HG02642 (cell line): ENCODE measurements around the gene CHST10.
"Not testable (repeated sequence)": the region's sequence is repeated elsewhere in the genome, so short reads cannot be mapped to it uniquely, and the experiment has no call there.

ENCODE experiments used
- ATAC-seq: cut with Tn5 transposase; IDR thresholded peaks from one replicate; pipeline ENCODE4 v1.9.1; 2021; ENCODE audit warnings: mild to moderate bottlenecking; ENCODE audit not compliant: unreplicated experiment, poor library complexity

The CHST10 gene

DNA sequence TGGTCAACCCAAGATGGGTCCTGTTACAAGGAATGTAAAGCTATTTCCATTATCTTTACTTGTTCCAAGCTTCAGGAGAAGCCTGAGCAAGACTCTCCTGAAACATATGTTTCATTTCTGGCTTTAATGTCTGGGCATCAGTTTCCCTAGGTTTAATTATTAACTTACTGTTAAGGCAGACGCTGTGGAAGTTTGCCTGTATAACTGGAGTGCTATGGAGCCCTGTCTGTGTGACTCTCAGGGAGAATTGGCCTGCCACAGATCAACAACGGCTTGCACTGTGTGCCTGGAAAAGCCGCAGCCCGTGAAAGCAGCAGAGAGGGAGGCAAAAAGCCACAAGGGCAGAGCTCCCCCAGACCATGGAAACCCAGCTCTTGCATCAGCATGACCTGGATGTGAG is 73.0 kb downstream of the CHST10 start:
- no peak for ATAC-seq

- not testable (repeated sequence) for ATAC-seq
Measured at GRCh38 chr2:100342466-100342865, 75.0 kb downstream of the CHST10 start.
